ENCODE measurements around the gene GATA1.

The GATA1 gene

DNA sequence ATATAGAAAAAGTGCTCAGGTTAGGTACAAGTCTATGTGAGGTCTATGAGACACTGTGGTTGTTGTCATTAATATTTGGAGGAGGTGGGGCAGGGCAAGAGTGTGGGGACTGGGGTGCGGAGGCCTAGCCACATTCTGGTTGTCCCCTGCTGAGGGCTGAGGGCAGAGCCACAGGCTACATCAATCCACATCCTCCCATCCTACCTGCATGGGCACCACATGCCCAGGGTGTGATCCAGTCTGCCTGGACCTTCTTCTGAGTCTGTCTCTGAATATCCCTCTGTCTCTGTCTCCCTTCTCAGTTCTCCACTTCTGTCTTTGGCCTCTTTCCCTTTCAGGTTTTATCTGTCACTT is 1.2 kb upstream of the GATA1 start:
- Histone ChIP-seq H3K4me1 (ENCODE audit: control insufficient read depth, low read length) (no peaks in the 10 kb centered on the region), H3K36me3 (ENCODE audit: control insufficient read depth, low read length) (no peaks in the 10 kb centered on the region), H4K20me1 (ENCODE audit: control insufficient read depth, insufficient read depth, low read depth, low read length) (no peaks in the 10 kb centered on the region), H3K4me2 (ENCODE audit: low read length) (no peak overlapping the region), H3F3A (ENCODE audit: control insufficient read depth, insufficient read depth) (no peaks in the 10 kb centered on the region), H3K27me3 (ENCODE audit: control insufficient read depth, low read length) (no peaks in the 10 kb centered on the region), H3K9me2 (replicated peaks; ENCODE audit: control insufficient read depth, low read length) (no peaks in the 10 kb centered on the region), H3K79me2 (ENCODE audit: control insufficient read depth, low read length) (no peaks in the 10 kb centered on the region), H3K9me3 (ENCODE audit: control insufficient read depth, insufficient read depth, low read length) (no peaks in the 10 kb centered on the region), H3K4me3 (ENCODE audit: low read length) (no peak overlapping the region), H3K27ac (ENCODE audit: low read depth, low read length) (no peak overlapping the region)
- TF ChIP-seq CTCF (IDR thresholded peaks at IDR 0.05; ENCODE audit: low read depth, low read length, poor library complexity, severe bottlenecking) (no peak), EZH2phosphoT487 (IDR thresholded peaks at IDR 0.05; ENCODE audit: borderline replicate concordance, low read length) (no peak)

GRCh38 chrX:48785540-48786214 is 713 bp upstream of the GATA1 start:
- no peak overlapping the region for H3K4me2 ChIP-seq (ENCODE audit: low read length)
- H4K20me1 ChIP-seq (ENCODE audit: control insufficient read depth, insufficient read depth, low read depth, low read length) = no peaks in the 10 kb centered on the region
- H3K27me3 ChIP-seq (ENCODE audit: control insufficient read depth, low read length) = no peaks in the 10 kb centered on the region
- H3K79me2 ChIP-seq (ENCODE audit: control insufficient read depth, low read length) = no peaks in the 10 kb centered on the region
- H3K36me3 ChIP-seq (ENCODE audit: control insufficient read depth, low read length) = no peaks in the 10 kb centered on the region
- H3K9me3 ChIP-seq (ENCODE audit: control insufficient read depth, insufficient read depth, low read length) = no peaks in the 10 kb centered on the region
- no peaks in the 10 kb centered on the region for H3F3A ChIP-seq (ENCODE audit: control insufficient read depth, insufficient read depth)
- H3K4me3 ChIP-seq (ENCODE audit: low read length) = no peak overlapping the region
- H3K27ac ChIP-seq (ENCODE audit: low read depth, low read length) = no peak overlapping the region
- TF ChIP-seq CTCF (IDR thresholded peaks at IDR 0.05; ENCODE audit: low read depth, low read length, poor library complexity, severe bottlenecking) (no peak), EZH2phosphoT487 (IDR thresholded peaks at IDR 0.05; ENCODE audit: borderline replicate concordance, low read length) (no peak)
- H3K9me2 ChIP-seq (replicated peaks; ENCODE audit: control insufficient read depth, low read length) = no peaks in the 10 kb centered on the region
- H3K4me1 ChIP-seq (ENCODE audit: control insufficient read depth, low read length) = no peaks in the 10 kb centered on the region

DNA sequence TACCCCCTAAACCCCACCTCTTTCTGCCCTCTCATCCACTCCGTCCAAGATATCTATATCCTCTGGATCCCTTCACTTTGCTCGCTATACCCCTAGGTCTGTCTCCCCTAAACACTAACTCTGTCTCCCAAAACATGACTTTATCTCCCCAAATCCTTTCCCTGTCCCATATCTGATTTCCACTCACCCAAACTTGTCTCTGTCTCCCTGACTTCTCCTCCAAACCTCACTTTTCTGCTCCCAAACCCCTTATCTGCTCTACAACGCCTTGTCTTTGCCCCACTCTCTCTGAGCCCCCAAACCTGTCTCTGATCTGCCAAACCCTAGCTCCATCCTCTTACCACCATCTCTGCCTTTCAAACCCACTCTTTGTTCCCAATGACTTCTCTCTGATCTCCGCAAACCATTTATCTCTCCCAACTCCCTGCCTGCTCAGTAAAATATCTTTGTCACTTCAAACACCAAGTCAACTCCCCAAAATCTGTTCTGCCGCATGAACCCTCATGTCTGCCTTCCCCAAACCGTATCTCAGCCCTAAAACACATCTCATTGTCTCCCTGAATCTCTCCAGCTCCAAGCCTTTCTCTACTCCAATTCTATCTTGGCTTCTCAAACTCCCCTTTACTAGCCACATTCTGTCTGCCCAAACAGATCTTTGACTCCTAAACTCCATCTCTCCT is 575 bp downstream of the GATA1 start:
- no peaks in the 10 kb centered on the region for H3K27me3 ChIP-seq (ENCODE audit: control insufficient read depth, low read length)
- no peak overlapping the region for H3K4me2 ChIP-seq (ENCODE audit: low read length)
- H3K36me3 ChIP-seq (ENCODE audit: control insufficient read depth, low read length) = no peaks in the 10 kb centered on the region
- H3K4me3 ChIP-seq (ENCODE audit: low read length) = no peak overlapping the region
- no peaks in the 10 kb centered on the region for H3K9me3 ChIP-seq (ENCODE audit: control insufficient read depth, insufficient read depth, low read length)
- H3K4me1 ChIP-seq (ENCODE audit: control insufficient read depth, low read length) = no peaks in the 10 kb centered on the region
- no peaks in the 10 kb centered on the region for H3K9me2 ChIP-seq (replicated peaks; ENCODE audit: control insufficient read depth, low read length)
- no peak overlapping the region for H3K27ac ChIP-seq (ENCODE audit: low read depth, low read length)
- no peaks in the 10 kb centered on the region for H3K79me2 ChIP-seq (ENCODE audit: control insufficient read depth, low read length)
- no peak for TF ChIP-seq EZH2phosphoT487 (IDR thresholded peaks at IDR 0.05; ENCODE audit: borderline replicate concordance, low read length)
- no peak for TF ChIP-seq CTCF (IDR thresholded peaks at IDR 0.05; ENCODE audit: low read depth, low read length, poor library complexity, severe bottlenecking)
- H3F3A ChIP-seq (ENCODE audit: control insufficient read depth, insufficient read depth) = no peaks in the 10 kb centered on the region
- no peaks in the 10 kb centered on the region for H4K20me1 ChIP-seq (ENCODE audit: control insufficient read depth, insufficient read depth, low read depth, low read length)

All from DOHH2 (cell line).